ENCODE results near the gene SNX8. TPM values are rescaled to one million over a fixed set of nuclear protein-coding genes. Genes with fewer than 3 reads are reported as not detected.

SNX8 gene
- total and polyA plus RNA-seq, 2 of the 8 experiments (the other 6 are each of a cell fraction or from before 2014, with no cell fraction given): 46.2 to 70.8 TPM

GRCh38 chr7:2288503-2288902 lies 25.7 kb downstream of the SNX8 start (continued):
- no peak for TF ChIP-seq CHD7 (IDR thresholded peaks at IDR 0.05; ENCODE audit: insufficient replicate concordance, low read length)
